ENCODE results near the gene SAP25.

SAP25 gene

GRCh38 chr7:100585511-100586265, 12.0 kb upstream of the SAP25 start, which contains the start of gene LRCH4:
LRCH4 (minus strand) TSS chr7:100586129; CDS start chr7:100586100, 29 bp downstream.
- Histone ChIP-seq H3K27me3 (ENCODE audit: low read depth) (no peaks in the 10 kb centered on the region), H3K4me3 (peak within 1 kb of the TSS; percentile 76), H3K4me1 (peaks cover 4% of the 10 kb centered on the region), H3K36me3 (replicated peaks) (peaks cover 8% of the 10 kb centered on the region; the same call in 1 of the 2 replicates), H3K9me3 (no peaks in the 10 kb centered on the region)
- DNase-seq (ENCODE audit: low spot score in 2 of 2) = peak in 1 of 2 experiments; percentile 64
- in situ Hi-C loops (cut with MboI; ENCODE audit: low sequenced_read_pairs) = no loop called here

GRCh38 chr7:100584683-100585510, 11.2 kb upstream of the SAP25 start:
- Histone ChIP-seq H3K4me3 (peak overlapping the region; percentile 76), H3K4me1 (peaks cover 4% of the 10 kb centered on the region), H3K36me3 (replicated peaks) (peaks cover 10% of the 10 kb centered on the region; the same call in 1 of the 2 replicates), H3K27me3 (ENCODE audit: low read depth) (no peaks in the 10 kb centered on the region), H3K9me3 (no peaks in the 10 kb centered on the region)
- DNase-seq (ENCODE audit: low spot score in 2 of 2) = peak in 1 of 2 experiments; percentile 54
- in situ Hi-C loops (cut with MboI; ENCODE audit: low sequenced_read_pairs) = no loop called here

DNA sequence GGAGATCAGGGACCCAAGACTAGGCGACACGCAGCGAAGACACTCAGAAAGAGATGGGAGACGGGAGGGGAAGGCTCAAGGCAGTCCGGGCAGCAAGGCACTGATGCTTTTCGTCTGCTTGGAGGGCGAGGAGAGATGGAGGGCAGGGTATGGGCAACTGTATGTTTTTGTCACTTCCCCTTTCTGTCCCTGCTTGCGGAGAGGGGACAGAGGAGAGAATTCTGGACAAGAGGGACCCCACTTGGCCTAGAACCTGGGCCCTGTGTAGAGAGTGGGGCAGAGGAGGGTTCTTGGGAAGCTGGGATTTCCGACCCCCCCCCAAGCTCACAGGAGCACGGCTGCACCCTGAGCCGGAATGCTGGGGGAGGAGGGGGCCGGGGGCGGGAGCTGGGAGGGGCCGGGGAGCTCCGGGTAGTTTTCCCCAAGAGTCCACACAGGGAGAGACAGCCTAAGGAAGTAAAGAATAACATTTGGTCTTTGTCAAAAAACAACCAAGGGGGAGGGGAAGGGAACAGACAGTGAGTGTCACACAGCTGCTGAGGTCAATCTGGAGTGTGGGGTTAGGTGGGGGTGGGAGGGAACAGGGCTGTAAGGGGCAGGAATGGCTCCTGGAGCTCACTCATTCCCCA, 10.5 kb upstream of the SAP25 start:
- no peaks in the 10 kb centered on the region for H3K9me3 ChIP-seq
- DNase-seq (ENCODE audit: low spot score in 2 of 2) = no peak
- peaks cover 13% of the 10 kb centered on the region for H3K36me3 ChIP-seq (replicated peaks)
- in situ Hi-C loops (cut with MboI; ENCODE audit: low sequenced_read_pairs) = no loop called here
- H3K27me3 ChIP-seq (ENCODE audit: low read depth) = no peaks in the 10 kb centered on the region
- peak overlapping the region; percentile 76; the same call in 1 of the 2 replicates for H3K4me3 ChIP-seq
- H3K4me1 ChIP-seq = peaks cover 4% of the 10 kb centered on the region

DNA sequence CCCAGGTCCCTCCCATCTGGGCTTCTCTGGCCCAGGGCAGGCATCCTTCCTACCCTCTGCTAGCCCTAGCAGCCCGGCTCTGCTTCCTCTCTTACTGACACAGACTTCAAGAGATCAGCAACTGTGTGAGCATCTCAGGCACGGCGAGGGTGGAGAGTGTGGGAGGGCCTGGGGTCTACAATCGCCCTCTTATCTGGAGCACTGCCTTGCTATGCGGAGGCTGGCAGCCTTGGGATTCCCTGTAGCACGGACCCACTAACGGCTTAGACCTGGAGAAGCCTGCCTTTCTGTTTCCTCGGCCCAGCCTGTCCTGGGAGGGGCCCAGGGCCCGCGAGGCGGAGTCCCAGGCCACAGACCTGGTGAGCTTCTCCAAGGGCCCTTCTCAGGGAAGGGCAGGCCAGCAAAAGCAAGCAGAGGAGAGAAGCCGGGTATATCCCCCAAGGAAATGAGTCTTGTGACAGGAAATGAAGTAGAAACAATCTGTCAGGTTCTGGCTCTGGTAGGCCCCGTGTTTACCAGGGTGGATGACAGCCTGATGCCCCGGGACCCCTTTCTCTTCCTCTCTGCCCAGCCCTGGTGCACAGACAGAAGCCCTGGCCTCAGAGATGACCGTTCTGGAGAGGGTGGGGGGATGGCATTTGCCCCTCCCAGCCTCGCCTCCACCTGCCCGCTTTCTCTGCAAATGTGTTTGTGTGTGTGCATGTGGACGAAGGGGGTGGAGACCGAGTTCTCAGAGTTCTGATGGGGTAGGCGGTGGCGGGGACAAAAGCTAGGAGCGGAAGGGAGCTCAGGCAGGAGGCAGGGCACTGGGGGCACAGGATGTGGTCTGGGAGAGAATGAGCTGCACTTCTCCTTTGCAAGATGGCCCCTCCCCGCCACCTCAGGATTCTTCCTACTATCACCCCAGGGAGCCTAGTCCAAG, 9.7 kb upstream of the SAP25 start:
- DNase-seq (ENCODE audit: low spot score in 2 of 2) = no peak
- Histone ChIP-seq H3K4me1 (peaks cover 4% of the 10 kb centered on the region), H3K27me3 (ENCODE audit: low read depth) (no peaks in the 10 kb centered on the region), H3K4me3 (no peak overlapping the region), H3K36me3 (replicated peaks) (peaks cover 13% of the 10 kb centered on the region), H3K9me3 (no peaks in the 10 kb centered on the region)
- in situ Hi-C loops (cut with MboI; ENCODE audit: low sequenced_read_pairs) = no loop called here

- in situ Hi-C loops (cut with MboI; ENCODE audit: low sequenced_read_pairs) = no loop called here
- no peaks in the 10 kb centered on the region for H3K9me3 ChIP-seq
- no peak for DNase-seq (ENCODE audit: low spot score in 2 of 2)
- peaks cover 4% of the 10 kb centered on the region for H3K4me1 ChIP-seq
- H3K27me3 ChIP-seq (ENCODE audit: low read depth) = no peaks in the 10 kb centered on the region
- peaks cover 20% of the 10 kb centered on the region for H3K36me3 ChIP-seq (replicated peaks)
- H3K4me3 ChIP-seq = no peak overlapping the region
Measured at GRCh38 chr7:100582650-100583049, 8.9 kb upstream of the SAP25 start.

DNA sequence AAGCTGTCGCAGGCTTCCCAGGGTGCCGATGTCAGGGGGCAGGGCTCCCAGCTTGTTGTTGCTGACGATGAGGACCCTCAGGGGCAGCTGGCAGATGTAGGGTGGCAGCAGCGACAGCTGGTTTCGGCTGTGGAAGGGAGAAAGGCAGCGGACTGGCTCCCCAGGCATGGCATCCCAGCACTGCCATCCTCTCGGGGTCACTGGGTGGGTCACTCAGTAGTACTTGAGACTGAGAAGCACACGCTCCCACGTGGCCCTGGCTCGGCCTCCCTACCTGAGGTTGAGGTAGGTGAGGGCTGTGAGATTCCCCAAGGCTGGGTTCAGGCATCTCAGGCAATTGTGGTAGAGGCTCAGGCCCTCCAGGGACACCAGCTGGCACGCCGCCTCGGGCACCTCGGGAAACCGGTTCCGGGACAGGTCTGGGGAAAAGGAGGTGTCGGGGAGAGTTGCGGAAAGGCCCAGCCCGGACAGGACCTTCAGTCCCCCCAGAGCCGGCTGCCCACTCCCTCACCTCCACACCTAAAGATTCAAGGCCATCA, 8.4 kb upstream of the SAP25 start:
- peaks cover 21% of the 10 kb centered on the region for H3K36me3 ChIP-seq (replicated peaks)
- DNase-seq (ENCODE audit: low spot score in 2 of 2) = no peak
- no peaks in the 10 kb centered on the region for H3K27me3 ChIP-seq (ENCODE audit: low read depth)
- in situ Hi-C loops (cut with MboI; ENCODE audit: low sequenced_read_pairs) = no loop called here
- H3K4me1 ChIP-seq = peaks cover 4% of the 10 kb centered on the region
- H3K9me3 ChIP-seq = no peaks in the 10 kb centered on the region
- H3K4me3 ChIP-seq = no peak overlapping the region

DNA sequence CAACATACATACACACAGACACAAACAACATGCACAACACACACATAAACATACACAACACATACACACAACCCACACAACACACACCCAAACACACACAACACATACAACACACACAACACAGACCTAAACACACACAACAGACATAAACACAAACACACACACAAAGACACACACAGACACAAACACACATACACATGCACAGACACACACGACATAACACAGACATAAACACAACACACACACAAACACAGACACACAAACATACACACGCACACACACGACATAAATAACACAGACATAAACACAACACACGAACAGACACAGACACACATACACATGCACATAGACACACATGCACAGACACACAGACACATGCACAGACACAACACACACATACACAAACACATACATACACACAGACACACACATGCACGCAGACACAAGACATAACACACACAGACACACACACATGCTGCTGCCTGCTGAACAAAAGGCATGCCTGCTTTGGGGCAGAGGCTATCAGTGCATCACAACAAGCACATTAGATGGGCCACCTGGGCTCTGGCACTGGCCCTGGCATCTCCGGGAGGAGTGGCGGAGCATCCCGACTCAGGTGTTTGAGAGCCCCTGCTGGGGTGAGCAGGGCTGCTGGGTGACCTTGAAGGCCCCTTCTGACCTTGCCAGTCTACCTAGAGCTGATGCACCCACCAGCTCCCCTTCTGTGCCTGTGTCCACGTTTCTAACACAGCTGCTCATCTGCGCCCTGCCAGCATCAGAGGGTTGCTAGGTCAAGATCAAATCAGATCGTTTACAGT, 7.0 kb upstream of the SAP25 start:
- no peak for DNase-seq (ENCODE audit: low spot score in 2 of 2)
- Histone ChIP-seq H3K36me3 (replicated peaks) (peaks cover 25% of the 10 kb centered on the region), H3K4me1 (peaks cover 4% of the 10 kb centered on the region), H3K4me3 (no peak overlapping the region), H3K9me3 (no peaks in the 10 kb centered on the region), H3K27me3 (ENCODE audit: low read depth) (no peaks in the 10 kb centered on the region)
- in situ Hi-C loops (cut with MboI; ENCODE audit: low sequenced_read_pairs) = no loop called here

- no peak for DNase-seq (ENCODE audit: low spot score in 2 of 2)
- H3K9me3 ChIP-seq = no peaks in the 10 kb centered on the region
- H3K27me3 ChIP-seq (ENCODE audit: low read depth) = no peaks in the 10 kb centered on the region
- no peak overlapping the region for H3K4me3 ChIP-seq
- H3K4me1 ChIP-seq = no peaks in the 10 kb centered on the region
- peaks cover 29% of the 10 kb centered on the region for H3K36me3 ChIP-seq (replicated peaks)
- in situ Hi-C loops (cut with MboI; ENCODE audit: low sequenced_read_pairs) = no loop called here
Measured at GRCh38 chr7:100578246-100579183, 4.8 kb upstream of the SAP25 start.

DNA sequence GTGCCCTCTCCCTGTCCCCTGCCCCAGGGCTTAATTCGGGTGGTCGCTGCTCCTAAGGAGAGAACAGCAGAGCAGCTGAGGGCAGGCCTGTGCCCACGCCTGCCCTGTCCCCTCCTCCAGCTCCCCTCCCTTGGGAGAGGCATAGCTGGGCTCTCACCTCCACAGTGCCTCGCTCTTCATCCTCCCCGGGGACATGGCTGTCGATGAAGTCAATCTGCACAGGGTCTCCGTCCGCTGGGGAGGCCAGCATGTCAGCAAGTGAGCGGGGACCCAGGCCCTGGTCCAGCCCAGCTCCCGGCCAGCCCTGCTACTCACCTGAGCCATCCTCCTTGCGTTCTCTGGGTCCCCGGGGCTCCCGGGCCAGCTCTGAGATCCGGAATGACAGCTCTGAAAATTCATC, 3.8 kb upstream of the SAP25 start:
- in situ Hi-C loops (cut with MboI; ENCODE audit: low sequenced_read_pairs) = no loop called here
- no peak overlapping the region for H3K4me3 ChIP-seq
- peaks cover 29% of the 10 kb centered on the region for H3K36me3 ChIP-seq (replicated peaks)
- no peaks in the 10 kb centered on the region for H3K27me3 ChIP-seq (ENCODE audit: low read depth)
- no peak for DNase-seq (ENCODE audit: low spot score in 2 of 2)
- no peaks in the 10 kb centered on the region for H3K4me1 ChIP-seq
- no peaks in the 10 kb centered on the region for H3K9me3 ChIP-seq

DNA sequence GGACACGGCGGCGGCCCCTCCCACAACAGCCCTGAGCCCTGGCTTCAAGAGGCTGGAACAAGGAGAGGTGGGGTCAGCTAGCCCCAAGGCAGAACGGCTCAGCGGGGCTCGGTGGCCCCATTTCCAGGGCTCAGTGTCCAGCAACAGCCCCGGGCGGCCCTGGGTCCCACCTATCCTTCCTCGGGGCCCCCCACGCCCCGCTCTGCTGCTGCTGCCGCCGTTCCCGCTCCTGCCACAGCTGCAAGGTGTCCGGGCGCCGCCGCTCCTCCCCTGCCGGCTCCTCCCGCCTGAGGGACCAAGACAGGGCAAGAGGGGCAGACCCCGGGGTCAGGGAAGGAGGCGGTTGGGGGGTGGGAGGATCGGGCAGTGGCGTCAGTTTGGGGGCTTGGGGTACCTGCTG, 3.4 kb upstream of the SAP25 start:
- DNase-seq (ENCODE audit: low spot score in 2 of 2) = no peak
- Histone ChIP-seq H3K4me1 (no peaks in the 10 kb centered on the region), H3K36me3 (replicated peaks) (peaks cover 29% of the 10 kb centered on the region), H3K27me3 (ENCODE audit: low read depth) (no peaks in the 10 kb centered on the region), H3K4me3 (no peak overlapping the region), H3K9me3 (no peaks in the 10 kb centered on the region)
- in situ Hi-C loops (cut with MboI; ENCODE audit: low sequenced_read_pairs) = no loop called here

- Histone ChIP-seq H3K36me3 (replicated peaks) (peaks cover 27% of the 10 kb centered on the region), H3K4me1 (no peaks in the 10 kb centered on the region), H3K27me3 (ENCODE audit: low read depth) (no peaks in the 10 kb centered on the region), H3K4me3 (no peak overlapping the region), H3K9me3 (no peaks in the 10 kb centered on the region)
- DNase-seq (ENCODE audit: low spot score in 2 of 2) = no peak
- in situ Hi-C loops (cut with MboI; ENCODE audit: low sequenced_read_pairs) = no loop called here
Measured at GRCh38 chr7:100576384-100576993, 2.8 kb upstream of the SAP25 start.
